ENCODE results near the gene PRADC1. TPM values are rescaled to one million over a fixed set of nuclear protein-coding genes. Genes with fewer than 3 reads are reported as not detected.
"Not testable (repeated sequence)": the region's sequence is repeated elsewhere in the genome, so short reads cannot be mapped to it uniquely, and the experiment has no call there.

The PRADC1 gene
- total and polyA plus RNA-seq, 9 of the 15 experiments (the other 6 are each of a cell fraction or from before 2014, with no cell fraction given), result 7.3 to 47.4 (median 34.2) TPM

DNA sequence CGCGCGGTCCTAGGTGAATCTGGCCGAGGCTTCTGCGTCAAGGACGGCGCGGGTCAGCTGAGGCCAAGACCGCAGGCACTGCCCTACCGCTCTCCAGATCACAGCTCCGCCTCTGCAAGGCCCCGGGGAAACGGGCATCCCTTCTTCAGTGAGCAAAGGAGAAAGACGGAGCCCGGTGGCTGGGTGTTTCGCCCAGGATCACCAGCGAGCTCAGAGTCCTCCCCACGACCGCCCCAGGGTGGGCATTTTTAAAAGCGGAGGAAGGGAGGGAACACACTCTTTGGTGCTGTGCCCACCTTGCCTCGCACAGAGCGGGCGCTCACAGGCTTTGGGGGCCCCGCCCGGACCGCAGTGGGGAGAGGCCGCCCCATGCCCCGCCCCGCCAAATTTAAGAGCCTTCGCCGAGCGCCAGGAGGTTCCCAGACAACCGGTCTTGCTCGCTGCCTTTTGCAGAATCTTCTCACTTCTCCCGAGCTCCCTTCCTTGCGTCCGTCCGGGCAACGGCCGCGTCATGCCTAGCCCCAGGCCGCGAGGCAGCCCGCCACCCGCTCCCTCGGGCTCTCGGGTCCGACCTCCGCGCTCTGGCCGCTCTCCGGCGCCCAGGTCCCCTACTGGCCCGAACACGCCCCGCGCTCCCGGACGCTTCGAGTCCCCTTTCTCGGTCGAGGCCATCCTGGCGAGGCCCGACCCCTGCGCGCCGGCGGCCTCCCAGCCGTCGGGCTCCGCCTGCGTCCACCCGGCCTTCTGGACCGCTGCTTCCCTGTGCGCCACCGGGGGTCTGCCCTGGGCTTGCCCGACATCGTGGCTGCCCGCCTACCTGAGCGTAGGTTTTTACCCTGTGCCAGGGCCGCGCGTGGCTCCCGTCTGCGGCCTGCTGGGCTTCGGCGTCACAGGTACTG lies 30.6 kb downstream of the PRADC1 start, which contains the start of gene NOTO:
TSS of gene NOTO (plus strand) at position 419 of the 899 bp plus-strand sequence. CDS start at position 512, 93 bp downstream.
- FAIRE-seq (no peak), ATAC-seq (no peak), DNase-seq (ENCODE audit: extremely low read depth in 1 of 4, low spot score in 3 of 4) (no peak)
- Histone ChIP-seq H3K79me2 (ENCODE audit: control insufficient read depth, insufficient read depth, low read length) (no peaks in the 10 kb centered on the region), H3K9ac (ENCODE audit: insufficient read depth in 1 of 2, low read depth in 2 of 2, low read length in 2 of 2) (no peak within 1 kb of the TSS), H2AFZ (ENCODE audit: low read depth, low read length) (no peak within 1 kb of the TSS), H4K20me1 (replicated peaks; ENCODE audit: control insufficient read depth, insufficient read depth, low read length) (no peaks in the 10 kb centered on the region), H3K4me3 (no peak within 1 kb of the TSS), H3K27me3 (ENCODE audit: control insufficient read depth in 2 of 2, insufficient read depth in 2 of 2, low read length in 2 of 2) (peaks cover 11 to 40% of the 10 kb centered on the region in 2 experiments; a peak in 3 of 5 replicates), H3K4me2 (ENCODE audit: insufficient read depth, low read length) (no peak within 1 kb of the TSS), H3K9me3 (replicated peaks; ENCODE audit: control insufficient read depth, insufficient read depth, low read depth, low read length) (no peaks in the 10 kb centered on the region; the same call in 1 of the 2 replicates), H3K9me1 (ENCODE audit: control insufficient read depth, insufficient read depth, low read length) (no peaks in the 10 kb centered on the region), H3K4me1 (replicated peaks in 1 of 2; ENCODE audit: control insufficient read depth in 2 of 2, insufficient read depth in 2 of 2, low read length in 2 of 2) (peaks cover 0 to 14% of the 10 kb centered on the region in 2 experiments; a peak in 2 of 5 replicates), H3K36me3 (ENCODE audit: control insufficient read depth, insufficient read depth, low read length) (no peaks in the 10 kb centered on the region), H3K27ac (ENCODE audit: extremely low read depth, low read depth, low read length) (no peak within 1 kb of the TSS)
- CTCF ChIA-PET (ENCODE audit: low intra/inter-chr PET ratio), result no interaction called here
- BruUV-seq (replicated peaks), result no TSS peak
- in situ Hi-C loops (cut with MboI), result no loop called here
- TF ChIP-seq FUS (optimal IDR thresholded peaks at IDR 0.05; ENCODE audit: low read depth, low read length) (no peak), XRCC3 (IDR thresholded peaks at IDR 0.05) (no peak), NFE2 (IDR thresholded peaks at IDR 0.05; ENCODE audit: low read depth) (no peak), EP300 (IDR thresholded peaks at IDR 0.05; ENCODE audit: low read length) (no peak), CHD2 (IDR thresholded peaks at IDR 0.05; ENCODE audit: low read depth, low read length) (no peak), ZNF76 (CRISPR knock-in tag; IDR thresholded peaks at IDR 0.05; ENCODE audit: borderline replicate concordance) (no peak)
- TF ChIP-seq, protein P1, sequence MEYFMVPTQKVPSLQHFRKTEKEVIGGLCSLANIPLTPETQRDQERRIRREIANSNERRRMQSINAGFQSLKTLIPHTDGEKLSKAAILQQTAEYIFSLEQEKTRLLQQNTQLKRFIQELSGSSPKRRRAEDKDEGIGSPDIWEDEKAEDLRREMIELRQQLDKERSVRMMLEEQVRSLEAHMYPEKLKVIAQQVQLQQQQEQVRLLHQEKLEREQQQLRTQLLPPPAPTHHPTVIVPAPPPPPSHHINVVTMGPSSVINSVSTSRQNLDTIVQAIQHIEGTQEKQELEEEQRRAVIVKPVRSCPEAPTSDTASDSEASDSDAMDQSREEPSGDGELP (CRISPR knock-in tag; IDR thresholded peaks at IDR 0.05; ENCODE audit: borderline replicate concordance), result no peak
- intact Hi-C loops (cut with micrococcal nuclease), result no loop called here
- POLR2A ChIA-PET, result interaction anchor here (1.0 kb wide), 1 partner anchor 10 kb away, joined by 3 read pairs; no protein-coding TSS in a partner anchor
- WGBS (ENCODE audit: insufficient coverage, low coverage, missing lambda C conversion rate), result 43% methylated on average over 50 of the region's 87 CpGs

GRCh38 chr2:73200281-73200680 lies 32.8 kb downstream of the PRADC1 start:
- H3K79me2 ChIP-seq (ENCODE audit: control insufficient read depth, insufficient read depth, low read length); ATAC-seq; H3K9ac ChIP-seq (ENCODE audit: insufficient read depth in 1 of 2, low read depth in 2 of 2, low read length in 2 of 2); H3K36me3 ChIP-seq (ENCODE audit: control insufficient read depth, insufficient read depth, low read length); DNase-seq (ENCODE audit: extremely low read depth in 1 of 4, low spot score in 3 of 4); POLR2A ChIA-PET; H3K4me3 ChIP-seq; in situ Hi-C loops (cut with MboI); FAIRE-seq; H4K20me1 ChIP-seq (replicated peaks; ENCODE audit: control insufficient read depth, insufficient read depth, low read length); H3K9me1 ChIP-seq (ENCODE audit: control insufficient read depth, insufficient read depth, low read length); H2AFZ ChIP-seq (ENCODE audit: low read depth, low read length); H3K4me2 ChIP-seq (ENCODE audit: insufficient read depth, low read length); BruUV-seq (replicated peaks); H3K27ac ChIP-seq (ENCODE audit: extremely low read depth, low read depth, low read length); CTCF ChIA-PET (ENCODE audit: low intra/inter-chr PET ratio); H3K9me3 ChIP-seq (replicated peaks; ENCODE audit: control insufficient read depth, insufficient read depth, low read depth, low read length); intact Hi-C loops (cut with micrococcal nuclease): not testable (repeated sequence)
- Histone ChIP-seq H3K4me1 (replicated peaks in 1 of 2; ENCODE audit: control insufficient read depth in 2 of 2, insufficient read depth in 2 of 2, low read length in 2 of 2) (peaks cover 0 to 14% of the 10 kb centered on the region in 2 experiments; a peak in 2 of 5 replicates), H3K27me3 (ENCODE audit: control insufficient read depth in 2 of 2, insufficient read depth in 2 of 2, low read length in 2 of 2) (peaks cover 14 to 39% of the 10 kb centered on the region in 2 experiments; a peak in 4 of 5 replicates)
- WGBS (ENCODE audit: insufficient coverage, low coverage, missing lambda C conversion rate), result 3% methylated on average over 10 of the region's 10 CpGs

All from K562 (cell line).